Heart left ventricle (tissue), 16 donors: ENCODE measurements around the gene DOCK1. TPM values are rescaled to one million over a fixed set of nuclear protein-coding genes. Genes with fewer than 3 reads are reported as not detected.

ENCODE experiments used
- ATAC-seq, 4 donors: fragments of 200-7000 bp; cut with Tn5 transposase; one replicate each; pipeline ENCODE4 v1.9.1; 2020 to 2022; ENCODE audit warnings: moderate library complexity in 4 of 4, mild to moderate bottlenecking in 3 of 4, moderate number of reproducible peaks in 1 of 4
- DNase-seq, 5 donors: peaks; one replicate each; pipeline ENCODE4 v3.0.0-alpha.2; 2020
- H3K27ac ChIP-seq, 12 donors: fragments of 200-600 bp; sonication (generic) in 4 of 12; one replicate each; pipeline versions ENCODE4 v1.5.0 to v1.8.0; 2016 to 2022; ENCODE audit warnings: mild to moderate bottlenecking in 2 of 12
- H3K27me3 ChIP-seq, 9 donors: fragments of 200-600 bp; sonication (generic) in 2 of 9; one replicate each; pipeline versions ENCODE4 v1.5.1 to v1.8.0; 2016 to 2022; ENCODE audit warnings: mild to moderate bottlenecking in 3 of 9
- H3K36me3 ChIP-seq, 9 donors: fragments of 200-600 bp; sonication (generic) in 2 of 9; one replicate each; pipeline versions ENCODE4 v1.5.0 to v1.8.0; 2018 to 2022; ENCODE audit warnings: mild to moderate bottlenecking in 2 of 9
- H3K4me1 ChIP-seq, 12 donors: fragments of 200-600 bp; sonication (generic) in 4 of 12; one replicate each; pipeline versions ENCODE4 v1.5.0 to v1.8.0; 2016 to 2022; ENCODE audit warnings: mild to moderate bottlenecking in 3 of 12
- H3K4me3 ChIP-seq, 12 donors: fragments of 200-600 bp; sonication (generic) in 4 of 12; one replicate each; pipeline versions ENCODE4 v1.5.0 to v1.8.0; 2017 to 2022; ENCODE audit warnings: mild to moderate bottlenecking in 9 of 12, moderate library complexity in 4 of 12
- H3K9me3 ChIP-seq, 12 donors: fragments of 200-600 bp; sonication (generic) in 4 of 12; one replicate each; pipeline versions ENCODE4 v1.5.0 to v1.8.0; 2016 to 2022; ENCODE audit warnings: mild to moderate bottlenecking in 1 of 12
- CTCF ChIP-seq, 12 donors: fragments of 200-600 bp; sonication (generic) in 4 of 12; IDR thresholded peaks; one replicate each; pipeline versions ENCODE4 v1.5.0 to v1.8.0; 2018 to 2022; ENCODE audit warnings: antibody characterized with exemption in 12 of 12, mild to moderate bottlenecking in 5 of 12
- POLR2A ChIP-seq, 2 donors: fragments of 450-650 bp; IDR thresholded peaks; one replicate each; pipeline ENCODE4 v1.6.1; 2017; ENCODE audit warnings: antibody characterized with exemption in 2 of 2, mild to moderate bottlenecking in 2 of 2, moderate library complexity in 2 of 2
- WGBS, 4 donors: extraction: QIAGEN DNeasy Blood & Tissue Kit in 2 of 4; methylation state at CpG; one replicate each; pipeline versions ENCODE4 v1.1.5 to v1.1.7; 2013 to 2018; 5-methylcytosine and 5-hydroxymethylcytosine counted together
- intact Hi-C, 10 donors: fragments of 100-400 bp; cut with DNase I; formaldehyde crosslinking; loops; one replicate each; pipeline versions ENCODE4 v1.11.1 to v1.14.2; 2022
- polyA plus RNA-seq, 2 donors: library from polyadenylated mRNA; stranded (reverse); fragments of 200-250 nt; gene quantifications; one replicate each; pipeline ENCODE4 v1.2.3, GENCODE V29; 2013
- total RNA-seq, 9 donors: library from RNA; depleted of rRNA in 2 of 9; stranded (reverse); fragments of >200 nt in 2 of 9; fragmentation: NEBNext Ultra II Directional in 3 of 9; extraction: Animal tissue kit (Norgen Biotek cat#: 25700) in 3 of 9; gene quantifications; one replicate each; pipeline versions ENCODE4 v1.1.0 to v1.2.4, GENCODE V29; 2016 to 2023
- donor health status: ischemic (EF 13 %, LVEDD 7.1; RV severe dilation, severe dysfunction).
- donor health status: healthy with polysubstance abuse.
- donor health status: DM: no; HTN: yes; CAD: no.
- donor health status: DM: no; HTN: no; CAD: no.
- donor health status: ischemic (EF 25% LVEDD 6.9; RV normal size, moderate dysfunction).
- donor health status: ischemic (EF 25% LVEDD 5.7; RV mildly dilated, moderate dysfunction).
- donor health status: healthy.
- donor health status: DM: yes; HTN: yes; CAD: no.
- donor health status: ischemic (EF 35%, LVEDD 5.7; RV mildly dilated, moderate dysfunction).
- donor health status: nonischemic (EF 11% LVEDD 7.7; RV severe dilation, severe dysfunction).
- donor health status: DM: yes; HTN: yes; CAD: no.
- donor health status: PGD.
- donor health status: ischemic (EF 29% LVEDD 5.4; RV normal size, mild dysfunction).
- donor health status: nonischemic (EF 23%, LVEDD 6.1; RV moderate dilation, normal function).

DOCK1 gene
- total and polyA plus RNA-seq, 11 donors = 5.0 to 31.6 (median 18.6) TPM

GRCh38 chr10:127408112-127408710, 503.0 kb downstream of the DOCK1 start:
- no peak overlapping the region for H3K4me3 ChIP-seq
- TF ChIP-seq POLR2A (IDR thresholded peaks at IDR 0.05) = no peak
- TF ChIP-seq CTCF (IDR thresholded peaks at IDR 0.05) = no peak
- WGBS, 4 donors = 78 to 88% (median 86%) methylated on average over 15 of the region's 15 CpGs
- no peaks in the 10 kb centered on the region for H3K4me1 ChIP-seq
- H3K36me3 ChIP-seq = peaks cover 0 to 45% (median 15%) of the 10 kb centered on the region in 9 donors
- intact Hi-C loops = no loop called here
- DNase-seq (no peak), ATAC-seq (no peak)
- H3K27me3 ChIP-seq = no peaks in the 10 kb centered on the region
- no peaks in the 10 kb centered on the region for H3K9me3 ChIP-seq
- H3K27ac ChIP-seq = no peak overlapping the region

- TF ChIP-seq POLR2A (IDR thresholded peaks at IDR 0.05) (no peak), CTCF (IDR thresholded peaks at IDR 0.05) (no peak)
- no peaks in the 10 kb centered on the region for H3K27me3 ChIP-seq
- no peak overlapping the region for H3K27ac ChIP-seq
- peaks cover 0 to 40% (median 15%) of the 10 kb centered on the region in 9 donors for H3K36me3 ChIP-seq
- ATAC-seq (no peak), DNase-seq (no peak)
- no peaks in the 10 kb centered on the region for H3K9me3 ChIP-seq
- WGBS, 4 donors = 94 to 96% (median 95%) methylated on average over 9 of the region's 9 CpGs
- H3K4me1 ChIP-seq = no peaks in the 10 kb centered on the region
- intact Hi-C loops = no loop called here
- H3K4me3 ChIP-seq = no peak overlapping the region
These were observed 503.5 kb downstream of the DOCK1 start for GRCh38 chr10:127408733-127409132.

GRCh38 chr10:127410030-127410429, 504.8 kb downstream of the DOCK1 start:
- ATAC-seq = no peak
- intact Hi-C loops = no loop called here
- TF ChIP-seq CTCF (IDR thresholded peaks at IDR 0.05) (no peak), POLR2A (IDR thresholded peaks at IDR 0.05) (no peak)

GRCh38 chr10:127411062-127411461, 505.8 kb downstream of the DOCK1 start:
- intact Hi-C loops = no loop called here
- no peak for ATAC-seq
- Histone ChIP-seq H3K4me1 (no peaks in the 10 kb centered on the region), H3K27ac (no peak overlapping the region), H3K27me3 (no peaks in the 10 kb centered on the region), H3K36me3 (peaks cover 0 to 39% (median 9%) of the 10 kb centered on the region in 9 donors), H3K9me3 (no peaks in the 10 kb centered on the region), H3K4me3 (no peak overlapping the region)
- DNase-seq = no peak
- TF ChIP-seq CTCF (IDR thresholded peaks at IDR 0.05) (no peak), POLR2A (IDR thresholded peaks at IDR 0.05) (no peak)
- WGBS, 4 donors = 91 to 97% (median 97%) methylated on average over 10 of the region's 10 CpGs

More at GRCh38 chr10:127410030-127410429, 504.8 kb downstream of the DOCK1 start:
- no peaks in the 10 kb centered on the region for H3K9me3 ChIP-seq
- 92 to 95% (median 94%) methylated on average over 9 of the region's 9 CpGs for WGBS, 4 donors
- H3K27ac ChIP-seq = no peak overlapping the region
- H3K4me1 ChIP-seq = no peaks in the 10 kb centered on the region
- peaks cover 0 to 36% (median 9%) of the 10 kb centered on the region in 9 donors for H3K36me3 ChIP-seq
- no peaks in the 10 kb centered on the region for H3K27me3 ChIP-seq
- H3K4me3 ChIP-seq = no peak overlapping the region
- DNase-seq = no peak
